HCEC 1CT (cell line): ENCODE measurements around the gene ACKR3.

Experiments
- DNase-seq: peaks from one replicate; pipeline ENCODE4 v3.0.0-alpha.2; 2017

Gene ACKR3

DNA sequence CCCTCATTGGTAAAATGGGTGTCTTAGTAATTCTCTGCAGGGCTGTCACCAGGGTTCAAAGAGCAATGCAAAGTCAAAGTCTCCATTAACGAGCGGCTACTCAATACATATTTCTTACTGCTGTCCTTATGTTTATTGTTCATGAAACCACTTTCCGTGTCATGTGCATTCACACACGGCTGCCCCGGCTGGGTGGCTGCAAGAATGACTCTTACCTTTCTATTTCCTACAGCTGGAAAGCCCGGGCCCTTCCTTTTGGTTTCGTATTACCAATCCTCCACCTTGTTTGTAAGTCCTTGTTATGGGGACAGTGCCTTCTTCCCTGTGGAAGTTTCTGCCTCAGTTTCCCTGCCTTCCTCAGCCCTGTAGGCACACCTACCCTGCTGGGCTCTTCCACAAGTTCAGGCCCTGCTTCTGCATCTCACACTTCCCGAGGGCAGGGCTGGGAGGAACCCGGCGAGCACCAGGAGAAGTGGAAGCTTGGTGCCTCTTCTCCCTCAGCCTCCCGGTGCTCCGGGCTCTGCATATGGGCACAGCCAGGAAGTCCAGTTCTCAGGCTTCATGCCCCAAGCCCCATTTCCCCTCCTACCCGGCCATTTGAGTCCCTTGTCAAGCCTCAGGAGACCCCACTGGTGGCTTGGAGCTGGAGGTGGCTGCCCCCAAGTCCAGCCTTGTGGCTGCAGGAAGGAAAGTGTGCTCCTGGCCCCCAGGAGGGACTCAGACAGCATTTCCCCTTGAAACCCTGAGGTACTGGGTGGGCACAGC is 18.7 kb upstream of the ACKR3 start:
- DNase-seq: no peak

DNA sequence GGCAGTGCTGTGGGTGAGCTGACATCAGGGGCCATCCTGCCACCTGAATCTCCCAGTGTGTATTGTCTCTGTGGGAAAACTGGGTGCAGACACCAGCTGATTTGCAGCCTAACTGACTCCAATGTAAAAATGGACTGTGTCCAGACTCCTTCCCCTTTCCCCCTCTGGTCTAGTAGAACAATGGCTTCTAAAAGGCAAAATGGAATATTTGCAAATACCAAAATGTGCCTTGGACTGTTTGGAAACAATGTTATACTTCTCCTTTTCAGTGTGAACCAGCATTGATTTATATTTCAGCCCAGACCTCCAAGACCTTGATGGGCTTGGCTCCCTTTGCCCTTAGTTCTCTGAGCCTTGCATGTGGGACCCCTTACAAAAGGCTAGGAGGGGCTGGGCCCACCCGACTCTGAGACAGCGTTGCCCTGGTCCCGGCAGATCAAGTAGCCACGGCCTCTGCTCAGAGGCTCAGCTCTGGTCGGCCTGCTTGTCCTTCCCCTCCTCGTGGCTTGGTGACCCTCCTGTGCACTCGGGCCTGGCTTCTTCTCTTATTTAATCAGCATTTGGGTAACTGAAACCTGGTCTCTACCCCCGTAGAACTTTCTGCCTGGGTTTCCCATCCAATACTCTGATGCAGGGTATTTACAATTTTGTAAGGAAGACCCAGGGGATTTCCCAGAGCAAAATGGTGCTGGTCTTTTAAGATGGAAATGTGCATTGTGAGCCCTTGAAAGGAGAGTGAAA is 18.0 kb upstream of the ACKR3 start:
- no peak for DNase-seq

DNA sequence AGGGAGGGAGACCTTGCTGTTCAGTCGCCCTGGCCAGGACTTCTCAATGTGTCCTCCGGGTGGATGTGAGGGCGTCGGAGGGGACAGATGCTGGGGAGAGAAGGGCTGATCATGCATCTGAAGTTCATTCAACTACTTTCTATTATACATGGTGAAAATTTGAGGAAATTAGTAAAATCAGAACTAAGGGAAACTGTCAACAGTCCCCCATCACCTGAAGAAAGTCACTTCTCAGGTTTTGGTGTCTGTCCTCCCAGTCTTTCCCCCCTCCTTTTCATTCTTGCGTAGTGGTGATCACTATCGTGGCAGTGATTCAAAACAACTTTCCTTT is 17.4 kb upstream of the ACKR3 start:
- DNase-seq: no peak

DNA sequence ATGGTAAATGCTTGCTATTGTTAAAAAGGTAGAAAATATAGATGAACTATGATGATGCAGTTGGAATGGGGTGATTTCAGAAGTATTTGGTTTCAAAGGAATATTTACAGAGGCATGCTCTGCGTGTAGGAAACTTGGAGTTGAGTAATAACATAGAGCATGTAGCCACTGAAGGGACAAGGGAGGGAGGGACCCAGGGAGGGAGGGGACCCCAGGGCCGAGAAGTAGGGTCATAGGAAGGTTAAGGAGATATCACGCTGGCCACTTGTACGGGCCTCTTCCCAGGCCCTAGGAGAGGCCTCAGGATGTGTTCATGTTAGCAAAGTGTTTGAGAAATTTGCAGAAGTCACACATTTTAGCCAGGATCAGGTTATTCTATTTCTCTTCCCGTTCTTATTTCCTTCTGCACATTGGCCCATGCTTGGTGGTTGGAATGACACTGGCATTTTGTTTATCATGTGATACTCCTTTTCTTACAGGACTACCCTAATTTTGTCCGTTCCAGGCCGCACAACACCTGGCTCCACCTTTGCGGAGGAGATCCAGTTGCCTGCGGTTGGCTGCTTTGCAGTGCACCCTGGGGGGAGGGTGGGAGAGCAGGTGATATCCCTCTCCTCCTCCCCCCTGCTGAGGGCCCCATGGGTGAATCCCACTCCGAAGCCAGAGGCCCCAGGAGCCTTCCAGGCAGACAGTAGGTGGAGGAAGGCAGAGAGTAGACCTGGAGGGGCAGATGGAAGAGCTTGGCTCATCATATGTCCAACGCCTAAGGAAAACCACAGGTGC is 16.9 kb upstream of the ACKR3 start:
- no peak for DNase-seq

DNA sequence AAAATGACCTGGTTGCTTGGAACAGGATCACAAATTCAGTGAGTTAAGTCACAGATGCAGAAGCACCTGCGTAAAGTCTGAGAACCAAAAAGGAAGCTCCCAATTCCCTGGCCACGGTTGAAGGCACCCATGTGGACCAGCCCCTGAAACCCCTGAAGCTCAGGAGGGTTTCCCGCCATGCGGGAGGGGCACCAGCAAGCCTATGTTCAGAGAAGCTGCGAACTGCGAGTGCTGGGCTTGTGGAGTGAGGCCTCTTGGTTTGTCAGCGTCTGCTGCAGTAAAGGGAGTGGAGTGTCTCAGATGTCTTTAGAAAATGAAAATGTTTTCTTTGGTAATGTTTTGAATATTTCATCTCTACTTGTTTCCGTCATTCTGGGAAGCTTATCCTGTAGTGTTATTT is 16.1 kb upstream of the ACKR3 start:
- no peak for DNase-seq

DNA sequence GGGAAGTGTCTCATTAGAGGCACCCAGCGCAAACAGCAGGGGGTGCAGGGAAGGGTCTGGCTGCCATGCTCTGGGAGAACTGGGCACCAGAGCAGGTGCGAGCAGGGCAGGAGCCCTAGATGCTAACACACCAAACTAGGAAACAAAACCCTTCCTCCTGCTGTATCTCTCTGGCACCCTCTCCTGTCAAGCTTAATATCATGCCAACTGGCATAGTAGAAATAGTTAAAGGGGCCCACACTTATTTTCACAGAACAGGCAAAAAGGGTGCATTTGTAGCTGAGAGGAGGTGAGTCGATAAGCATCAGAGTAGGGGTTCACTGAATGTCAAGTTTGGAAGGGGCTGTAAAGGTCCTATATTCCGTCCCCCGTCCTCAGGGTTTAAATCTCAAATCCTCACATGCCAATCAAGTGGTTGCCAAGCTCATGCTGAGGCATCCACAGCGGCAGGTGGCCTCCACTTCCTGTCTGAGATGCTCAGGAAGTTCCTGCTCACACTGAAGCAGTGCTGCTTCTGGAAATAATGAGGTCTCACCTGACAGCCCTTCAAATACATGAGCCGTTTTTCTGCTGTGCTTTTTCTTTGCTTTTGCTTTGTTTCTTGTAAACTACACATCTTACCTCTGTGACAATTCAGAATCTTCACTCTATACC is 14.9 kb upstream of the ACKR3 start:
- DNase-seq: no peak

DNA sequence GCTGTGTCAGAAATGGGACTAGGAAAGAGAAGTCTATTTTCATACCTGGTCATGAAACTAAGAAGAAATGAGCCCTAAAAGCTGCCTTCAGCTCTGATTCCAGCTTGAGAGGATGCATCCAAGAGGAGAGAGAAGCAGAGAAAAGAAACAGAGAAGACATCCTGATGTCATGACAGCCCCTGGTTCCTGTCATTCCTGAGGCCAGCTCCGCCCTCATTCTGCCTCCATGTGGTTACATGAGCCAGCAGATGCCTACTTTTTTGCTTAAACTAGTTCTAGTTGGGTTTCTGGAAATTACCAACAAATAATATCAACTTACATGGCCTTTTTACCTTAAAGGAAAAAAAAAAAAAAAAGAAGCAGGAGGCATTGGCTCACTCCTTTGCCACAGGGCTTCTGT is 14.1 kb upstream of the ACKR3 start:
- no peak for DNase-seq

DNA sequence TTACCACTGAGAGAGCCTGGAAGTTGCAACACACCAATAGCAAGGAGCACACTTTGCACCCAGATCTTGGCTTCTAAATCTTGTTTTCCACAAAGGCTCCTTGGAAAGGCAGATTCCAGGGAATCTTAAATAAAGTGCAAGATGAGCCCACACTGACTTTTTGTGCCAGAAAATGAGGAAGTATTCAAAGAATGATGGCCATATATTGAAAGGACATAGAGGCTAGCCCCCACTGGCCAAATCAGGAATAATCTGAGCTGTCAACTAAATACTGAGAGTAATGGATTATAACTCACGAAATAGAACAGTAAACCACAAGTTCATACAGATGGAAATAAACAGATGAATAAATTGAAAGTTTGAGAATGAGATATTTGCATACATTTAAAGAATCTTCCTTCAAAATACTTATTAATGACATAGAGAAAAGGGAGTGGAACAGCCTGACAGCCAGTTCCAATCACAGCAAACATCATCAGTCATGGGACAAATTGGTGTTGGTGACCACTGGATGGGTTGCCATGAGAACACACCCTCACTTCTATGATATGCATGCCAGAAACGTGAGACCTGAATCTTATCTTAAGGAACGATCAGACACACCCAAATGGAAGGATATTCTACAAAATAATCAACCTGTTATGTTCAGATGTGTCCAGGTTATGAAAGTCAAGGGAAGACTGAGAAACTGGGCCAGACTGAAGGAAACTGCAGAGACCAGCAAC is 12.2 kb upstream of the ACKR3 start:
- DNase-seq: no peak

DNA sequence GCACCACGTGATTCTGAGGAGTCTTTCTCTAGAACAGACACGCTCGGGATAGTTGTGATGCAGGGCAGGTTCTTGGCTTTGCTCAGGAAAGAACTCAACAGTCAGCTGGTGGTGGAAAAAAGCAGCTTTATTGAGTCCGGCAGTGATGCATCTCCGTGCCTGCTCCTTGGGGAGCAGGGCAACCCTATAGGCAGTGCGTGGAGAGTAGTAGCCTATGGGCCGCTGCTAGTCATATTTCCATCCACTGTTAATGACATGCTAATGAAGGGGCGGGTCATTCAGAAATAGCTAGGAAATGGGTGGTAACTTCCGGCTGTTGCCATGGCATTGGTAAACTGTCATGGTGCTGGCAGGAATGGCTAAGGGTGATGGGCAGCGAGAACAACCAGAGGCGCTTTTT is 11.6 kb upstream of the ACKR3 start:
- no peak for DNase-seq

DNA sequence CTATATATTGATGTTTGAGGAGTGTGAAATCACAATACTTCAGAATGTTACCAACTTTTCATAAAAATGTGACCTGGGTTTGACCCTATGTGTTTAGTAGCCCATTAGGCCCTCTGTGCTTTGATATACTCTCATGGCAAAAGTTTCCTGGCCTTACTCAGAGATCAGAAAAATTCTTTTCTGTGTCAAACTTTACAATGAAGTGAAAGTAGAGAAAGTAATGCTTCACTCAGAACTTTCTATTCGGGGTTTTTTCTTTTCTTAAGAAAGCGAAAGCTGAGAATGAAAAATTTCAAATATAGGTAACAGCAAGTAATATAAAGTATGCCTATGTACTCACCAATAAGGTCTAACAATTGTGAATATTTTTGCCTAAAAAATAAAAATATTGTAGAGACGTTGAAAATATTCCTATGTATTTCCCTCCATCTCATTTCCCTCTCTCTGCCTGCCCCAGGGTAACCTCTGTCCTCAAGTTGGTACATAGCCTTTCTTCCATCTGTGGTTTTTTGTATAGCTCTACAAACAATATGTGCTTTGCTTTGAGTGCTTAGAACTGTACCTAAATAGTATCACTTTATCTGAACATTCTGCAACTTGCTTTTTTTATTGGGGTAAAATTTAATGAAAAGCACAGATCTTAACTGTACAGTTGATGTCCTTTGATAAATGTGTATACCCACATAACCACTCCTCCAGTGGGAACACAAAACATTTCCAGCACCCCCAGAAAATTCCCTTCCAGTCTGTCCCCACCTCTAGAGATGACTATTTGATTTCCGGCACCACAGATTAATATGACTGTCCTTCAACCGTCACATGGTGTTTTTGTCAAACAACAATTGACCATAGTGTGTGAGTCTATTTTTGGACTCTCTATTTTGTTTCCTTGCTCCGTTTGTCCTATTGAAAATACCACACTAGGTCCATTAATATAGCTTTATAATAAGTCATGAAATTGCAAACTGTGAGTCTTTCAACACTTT is 10.3 kb upstream of the ACKR3 start:
- no peak for DNase-seq

DNA sequence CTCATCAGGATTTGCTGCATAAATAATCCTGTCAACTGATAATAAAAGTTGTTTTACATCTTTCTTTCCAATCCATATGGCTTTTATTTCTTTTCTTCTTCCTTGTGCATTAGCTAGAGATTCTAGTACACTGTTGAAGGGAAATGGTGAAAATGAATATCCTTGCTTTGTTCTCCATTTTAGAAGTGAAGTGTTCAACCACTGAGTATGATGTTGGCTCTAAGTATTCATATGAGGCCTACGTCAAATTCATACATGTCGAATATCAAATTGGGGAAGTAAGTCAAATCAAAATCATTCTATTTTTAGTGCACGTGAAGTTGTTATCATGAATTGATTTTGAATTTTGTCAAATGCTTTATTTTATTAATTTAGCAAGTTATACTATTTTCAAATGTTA is 7.8 kb upstream of the ACKR3 start:
- DNase-seq: no peak

DNA sequence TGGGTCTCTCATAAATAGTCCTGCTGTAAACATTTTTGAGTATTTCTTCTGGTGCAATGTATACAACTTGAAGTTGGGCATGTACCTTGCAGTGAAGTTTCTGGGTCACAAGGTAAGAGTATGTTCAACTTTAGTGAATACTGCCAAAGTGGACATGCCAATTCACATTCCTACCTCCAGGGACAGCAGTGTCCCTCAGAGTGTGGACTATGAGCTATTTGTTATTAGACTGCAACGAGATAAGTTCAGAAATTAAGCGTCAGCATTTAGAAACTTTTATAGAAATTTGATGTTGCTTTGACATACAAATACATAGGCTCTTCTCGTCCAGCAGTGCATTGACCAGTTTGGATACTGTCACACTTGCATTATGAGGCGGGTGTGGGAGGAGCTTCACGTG is 7.2 kb upstream of the ACKR3 start:
- DNase-seq: peak; percentile 1

DNA sequence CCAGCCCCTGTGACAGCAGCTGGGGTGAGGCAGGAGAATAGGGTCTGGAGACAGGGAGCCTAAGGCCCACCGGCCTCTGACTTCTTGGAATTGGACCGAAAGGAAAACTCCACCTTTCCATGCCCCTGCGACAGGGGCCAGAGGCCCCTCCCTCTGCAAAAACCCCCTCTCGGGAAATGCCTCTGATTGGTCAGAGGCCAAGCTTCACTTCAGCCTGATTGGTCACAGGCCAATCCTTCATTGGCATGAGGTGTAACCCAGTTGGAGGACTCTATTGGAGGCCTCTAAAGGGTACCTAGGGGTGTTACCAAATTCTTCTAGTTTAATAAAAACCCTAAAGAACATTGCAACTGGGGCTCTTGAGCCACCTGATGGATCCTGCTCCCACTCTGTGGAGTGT is 5.7 kb upstream of the ACKR3 start:
- DNase-seq: no peak

DNA sequence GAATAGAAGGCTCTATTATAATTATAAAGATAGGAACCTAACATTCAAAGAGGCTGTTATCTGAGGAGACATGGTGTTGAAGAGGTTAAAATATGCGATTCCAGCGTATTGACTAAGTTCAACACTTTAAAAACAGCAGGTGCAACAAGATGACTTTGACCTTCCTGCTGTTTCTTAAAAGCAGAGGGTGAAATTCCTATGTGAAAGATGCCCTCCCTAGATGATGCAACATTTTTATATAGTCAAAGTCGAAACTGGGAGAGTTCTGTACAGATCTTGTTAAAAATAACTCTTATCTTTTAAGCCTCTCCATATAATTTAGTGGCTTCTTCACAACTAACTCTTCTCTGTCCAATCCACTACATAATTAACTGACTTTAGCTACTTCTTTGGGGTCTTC is 4.4 kb upstream of the ACKR3 start:
- no peak for DNase-seq

DNA sequence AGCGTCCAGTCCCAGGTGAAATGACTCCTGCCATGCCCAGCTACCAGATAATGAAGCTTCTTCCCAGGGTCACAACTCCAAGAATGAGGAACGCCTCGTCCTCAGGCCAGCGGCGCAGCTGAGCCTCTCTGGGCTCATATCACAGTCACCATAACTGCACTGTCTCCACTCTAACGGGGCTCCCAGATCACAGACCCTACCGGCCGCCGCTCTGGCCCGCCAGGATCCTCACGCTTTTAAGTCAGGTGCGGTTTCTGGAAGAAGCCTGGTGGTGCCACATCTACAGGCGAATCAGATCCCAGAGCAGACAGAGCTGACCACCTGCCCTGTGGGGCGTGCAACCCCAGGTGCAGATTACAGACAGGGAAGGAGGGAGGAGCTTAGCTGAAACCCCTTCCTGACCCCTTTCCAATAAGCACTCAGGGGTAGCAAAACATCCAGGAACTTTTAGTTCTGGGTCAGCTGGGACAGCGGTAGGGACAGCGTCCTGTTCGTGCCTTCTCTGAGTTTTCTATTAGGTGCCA is 3.7 kb upstream of the ACKR3 start:
- DNase-seq: no peak

DNA sequence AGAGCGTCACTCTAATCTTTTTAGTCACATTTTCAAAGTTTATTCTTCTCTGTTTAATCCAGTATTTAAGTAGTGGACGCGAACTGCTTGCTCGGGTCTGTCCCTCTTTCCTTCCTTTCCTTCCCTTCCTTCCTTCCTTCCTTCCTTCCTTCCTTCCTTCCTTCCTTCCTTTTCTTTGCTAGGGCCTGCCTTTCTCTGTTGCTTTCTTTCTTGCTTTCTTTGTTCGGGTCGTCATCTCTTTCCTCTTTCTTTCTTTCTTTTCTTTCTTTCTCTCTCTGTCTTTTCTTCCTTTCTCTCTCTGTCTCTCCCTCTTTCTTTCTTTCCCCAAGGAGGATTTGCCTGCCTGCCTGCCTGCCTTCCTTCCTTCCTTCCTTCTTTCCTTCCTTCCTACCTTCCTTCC is 3.0 kb upstream of the ACKR3 start:
- no peak for DNase-seq

DNA sequence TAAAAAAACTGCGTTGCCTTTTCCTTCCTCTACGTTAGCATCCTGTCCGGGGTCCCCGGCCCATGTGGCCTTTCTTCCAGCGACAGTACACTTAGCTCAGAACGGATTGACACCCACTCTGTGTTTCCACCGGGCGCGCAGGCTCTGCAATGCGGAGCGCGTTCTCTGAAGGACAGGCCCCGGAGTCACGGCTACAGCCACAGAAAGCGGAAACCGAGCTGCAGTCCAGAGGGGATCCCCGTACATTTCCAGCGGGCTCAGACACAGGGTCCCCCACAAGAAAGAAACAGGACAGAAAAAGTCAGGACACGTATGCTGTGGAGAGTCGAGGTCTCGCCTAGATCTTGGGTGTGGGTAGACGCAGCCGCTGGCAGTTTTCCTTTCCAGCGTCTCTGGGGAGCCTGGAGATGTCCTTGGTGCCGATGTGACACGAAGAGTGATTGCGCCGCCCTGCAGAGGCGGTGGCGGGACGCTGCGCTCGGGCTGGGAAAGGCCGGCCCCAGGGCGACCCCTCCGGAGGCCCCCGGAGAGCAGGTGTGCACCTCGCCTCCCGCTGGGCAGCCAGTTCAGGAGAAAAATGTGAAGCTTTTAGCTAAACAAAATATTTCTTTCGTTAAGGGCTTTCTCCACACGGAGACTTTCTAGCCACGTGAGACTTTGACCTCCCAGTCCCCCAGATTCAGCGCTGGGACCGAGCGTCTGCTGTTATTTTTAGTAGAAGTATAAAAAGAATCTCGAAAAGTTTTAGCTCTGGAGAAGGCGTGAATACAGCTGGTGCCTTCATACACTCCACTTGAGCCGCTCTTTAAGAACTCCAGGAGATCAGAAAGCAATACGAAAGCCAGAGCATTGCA is 1.3 kb upstream of the ACKR3 start:
- no peak for DNase-seq

DNA sequence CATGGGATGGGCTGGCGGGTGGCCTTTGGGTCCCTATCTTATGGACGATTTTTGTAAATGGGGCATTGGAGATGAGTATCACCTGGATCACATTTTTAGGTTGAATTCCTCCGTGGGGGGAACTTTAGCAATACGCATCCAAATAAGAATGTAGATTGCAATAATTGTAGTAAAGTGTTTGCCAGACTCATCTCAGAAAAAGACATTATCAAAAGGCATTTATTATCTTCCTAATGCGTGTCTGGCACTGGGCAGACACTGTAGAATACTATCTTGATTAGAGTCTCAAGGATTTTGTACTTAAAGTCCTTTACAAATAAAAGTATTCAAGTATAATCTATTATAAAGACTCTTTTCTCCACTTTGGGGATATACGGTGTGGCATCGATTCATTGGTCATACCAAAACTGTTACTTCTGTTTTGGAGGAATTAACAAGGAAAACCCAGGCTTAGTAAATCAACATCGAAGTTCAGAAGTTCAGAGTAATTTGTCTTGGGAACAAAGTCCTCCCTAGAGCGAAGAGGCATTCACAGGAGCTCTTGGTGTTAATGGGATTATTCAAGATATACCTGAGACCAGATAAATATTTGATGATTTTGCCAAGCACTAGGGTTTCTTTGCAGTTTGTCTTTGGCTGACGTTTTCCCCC is 578 bp upstream of the ACKR3 start:
- DNase-seq: no peak

DNA sequence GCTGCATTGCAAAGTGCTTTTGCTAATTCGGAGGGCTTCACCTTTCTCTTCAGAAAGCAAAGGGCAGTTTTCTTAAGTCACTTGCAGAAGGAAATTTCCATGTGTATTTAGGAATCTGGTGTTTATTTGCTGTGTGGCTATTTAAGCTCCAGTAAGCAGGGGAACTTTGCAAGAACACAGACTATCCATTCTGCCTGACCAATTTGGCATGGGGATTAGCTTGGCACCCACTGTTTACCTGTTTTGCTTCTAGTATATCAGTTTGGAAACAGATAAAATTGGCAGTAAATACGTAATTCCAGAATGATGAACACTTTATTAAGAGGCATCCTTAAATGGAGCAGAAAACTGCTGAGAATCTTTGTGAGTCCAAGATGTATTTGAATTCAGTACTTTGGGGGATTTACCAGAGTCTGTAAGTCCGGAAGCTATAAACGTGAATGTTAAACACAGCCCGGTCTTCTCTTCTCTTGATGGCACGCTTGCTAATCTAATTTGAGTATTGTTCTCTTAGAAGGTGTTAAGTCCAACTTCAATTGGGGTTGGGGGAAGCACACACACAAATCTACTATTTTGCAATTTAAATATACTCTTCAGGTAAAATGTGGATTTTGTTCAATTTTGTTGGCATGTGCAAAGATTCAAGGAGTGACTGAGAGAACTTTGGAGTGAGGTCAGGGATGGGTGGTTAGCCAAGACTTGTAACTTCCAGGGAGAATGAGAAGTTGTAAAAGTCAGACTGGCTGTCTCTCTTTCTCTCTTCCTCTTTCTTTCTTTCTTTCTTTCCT is 650 bp downstream of the ACKR3 start:
- DNase-seq: no peak
